G401 (cell line): ENCODE results near the gene ZFHX3. TPM values are rescaled to one million over a fixed set of nuclear protein-coding genes. Genes with fewer than 3 reads are reported as not detected.

Experiments
- DNase-seq: peaks from one replicate; pipeline ENCODE4 v3.0.0-alpha.2; 2015; ENCODE audit warnings: low spot score
- in situ Hi-C: cut with HindIII; loops from 2 replicates; pipeline ENCODE4 v1.10.0; 2016; ENCODE audit warnings: low sequenced_read_pairs, mixed read lengths
- total RNA-seq: library from RNA; depleted of rRNA; stranded (reverse); fragments of >200 nt; shearing (Covaris generic); gene quantifications from 2 replicates; pipeline ENCODE4 v1.2.3, GENCODE V29; 2014

The ZFHX3 gene
- total RNA-seq, 1 experiment from 2014 or later: 3.5 TPM

GRCh38 chr16:72898216-72898825 lies 149.6 kb downstream of the ZFHX3 start:
- in situ Hi-C loops: no loop called here
- no peak for DNase-seq

GRCh38 chr16:72897707-72898106 lies 150.2 kb downstream of the ZFHX3 start:
- in situ Hi-C loops: no loop called here
- no peak for DNase-seq

DNA sequence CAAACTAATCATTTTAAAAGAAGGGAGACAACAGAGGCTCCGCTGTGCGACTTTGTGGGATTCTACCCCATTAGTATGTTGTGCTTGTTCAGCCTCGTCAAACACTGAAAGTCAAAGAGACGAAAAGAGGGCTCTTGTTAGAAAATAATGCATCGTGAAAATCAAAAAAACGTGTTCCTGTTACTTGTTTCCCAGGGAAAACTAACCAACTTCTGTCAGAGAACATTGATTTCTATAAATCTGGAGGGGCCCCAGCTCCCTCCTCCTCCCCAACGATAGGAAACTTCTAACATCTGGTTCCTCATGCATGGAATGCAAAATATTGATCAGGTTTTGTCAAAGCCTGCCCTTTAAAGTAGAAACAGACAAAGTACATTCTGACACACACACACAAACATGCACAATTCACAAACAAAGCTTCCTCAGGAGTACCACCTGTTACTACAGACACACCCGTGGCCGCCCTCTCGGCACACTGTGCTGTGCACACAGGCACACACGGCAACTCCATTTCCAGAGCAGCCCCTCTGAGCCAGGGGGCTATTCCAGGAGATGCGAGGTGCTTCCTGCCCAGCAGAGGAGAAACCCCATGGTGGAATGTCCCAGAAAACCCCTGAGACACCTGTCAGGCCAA lies 151.3 kb downstream of the ZFHX3 start:
- DNase-seq: no peak
- in situ Hi-C loops: no loop called here

DNA sequence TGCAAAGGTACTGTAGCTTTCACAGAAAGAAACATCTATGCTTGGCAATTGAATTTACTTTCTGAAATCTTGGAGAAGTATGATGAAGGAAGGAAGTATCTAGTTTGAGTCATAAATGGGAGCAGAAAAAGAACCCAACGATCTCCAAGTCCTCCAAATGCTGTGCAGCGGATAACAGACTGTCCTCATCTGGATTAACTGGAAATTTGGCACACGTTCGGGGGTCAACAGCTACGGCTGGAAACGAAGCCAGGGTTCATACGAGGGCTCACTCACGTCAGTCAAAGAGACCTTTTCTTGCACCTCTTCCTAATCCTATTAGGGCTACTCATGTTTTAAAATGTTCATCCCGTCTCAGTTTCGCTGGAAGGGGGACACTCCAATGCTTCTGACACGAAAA lies 152.0 kb downstream of the ZFHX3 start:
- in situ Hi-C loops: no loop called here
- no peak for DNase-seq

DNA sequence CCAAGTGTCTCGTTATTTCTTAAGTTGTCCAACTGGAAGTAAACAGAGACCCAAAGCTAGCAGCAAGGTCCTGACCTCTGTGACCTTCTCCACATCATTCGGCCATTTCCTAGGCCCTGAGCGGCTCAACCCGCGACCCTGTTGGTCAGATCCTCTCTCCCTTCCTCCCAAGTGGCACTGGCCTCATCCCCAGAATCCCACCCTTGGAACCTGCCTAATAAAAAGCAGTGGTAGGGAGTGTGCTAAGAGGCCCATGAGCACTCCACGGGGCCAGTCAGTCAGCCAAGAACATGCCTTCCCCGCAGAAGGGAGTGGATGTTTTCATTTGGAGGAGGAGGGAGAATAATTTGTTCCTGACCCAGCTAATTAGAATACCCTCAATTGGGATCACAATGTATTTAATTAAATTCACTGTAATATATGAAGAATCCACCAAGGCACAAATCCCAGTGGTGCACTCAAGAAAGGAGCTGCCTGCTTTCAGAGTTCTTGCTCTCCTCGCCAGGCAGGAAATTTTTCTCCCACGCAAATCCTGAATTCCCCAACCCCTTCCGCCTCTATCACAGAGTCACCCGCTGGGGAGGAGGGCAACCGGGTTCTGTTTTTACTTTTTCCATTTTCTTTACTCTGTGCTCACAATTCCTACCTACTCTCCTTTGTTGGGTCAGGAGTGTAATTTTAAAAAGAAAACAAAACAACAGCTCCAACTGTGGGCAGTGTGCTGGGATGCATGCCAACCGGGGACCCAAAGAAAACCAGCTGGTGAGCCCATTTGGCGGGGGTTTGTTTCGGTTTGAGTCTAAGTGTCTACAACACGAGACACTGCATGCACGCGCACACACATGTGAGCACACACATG lies 153.4 kb downstream of the ZFHX3 start:
- in situ Hi-C loops: no loop called here
- DNase-seq: no peak

GRCh38 chr16:72891291-72892227 lies 156.4 kb downstream of the ZFHX3 start:
- no peak for DNase-seq
- in situ Hi-C loops: no loop called here

- no peak for DNase-seq
- in situ Hi-C loops: no loop called here
Observed at GRCh38 chr16:72890587-72890986, 157.3 kb downstream of the ZFHX3 start.

GRCh38 chr16:72889616-72890582 lies 158.0 kb downstream of the ZFHX3 start:
- in situ Hi-C loops: no loop called here
- no peak for DNase-seq

DNA sequence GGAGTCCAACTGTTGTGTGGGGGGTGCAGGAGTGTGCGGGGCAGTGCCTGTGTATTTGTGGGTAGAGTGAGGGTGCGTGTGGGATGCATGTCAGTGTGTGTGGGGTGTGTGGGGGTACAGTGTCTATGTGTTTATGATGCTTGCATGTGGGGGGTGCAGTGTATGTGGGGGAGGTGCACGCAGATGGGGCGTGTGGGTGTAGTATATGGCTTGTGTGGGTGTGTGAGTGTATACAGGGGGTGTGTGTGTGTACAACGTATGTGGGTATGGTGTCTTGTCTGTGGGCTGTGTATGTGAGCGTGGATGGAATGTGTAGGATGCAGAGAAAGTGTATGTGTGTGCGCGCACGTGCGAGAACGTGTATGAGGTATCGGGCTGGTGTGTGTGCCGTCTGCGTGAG lies 160.4 kb downstream of the ZFHX3 start:
- in situ Hi-C loops: no loop called here

GRCh38 chr16:72886346-72886974 lies 161.5 kb downstream of the ZFHX3 start:
- no peak for DNase-seq
- in situ Hi-C loops: no loop called here

More for the DNA sequence above, 160.4 kb downstream of the ZFHX3 start:
- no peak for DNase-seq

DNA sequence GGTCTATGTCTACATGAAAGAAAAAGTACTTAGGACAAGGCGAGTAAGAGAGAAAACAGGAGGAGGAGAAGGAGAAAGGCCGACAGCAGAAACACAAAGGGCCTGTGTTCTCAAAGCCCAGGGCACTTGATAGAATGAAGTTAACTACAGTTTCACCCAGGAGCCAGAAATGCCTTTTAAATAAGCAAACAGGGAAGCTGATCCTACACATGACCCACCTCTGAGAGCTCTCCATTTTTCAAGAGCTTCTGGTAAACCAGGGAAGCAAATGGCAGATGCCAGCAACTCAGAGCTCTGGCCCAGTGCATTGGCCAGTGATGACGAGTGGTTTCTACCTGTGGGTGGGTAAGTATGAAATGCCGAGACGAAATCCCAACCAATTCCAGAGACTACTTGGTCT lies 163.4 kb downstream of the ZFHX3 start:
- no peak for DNase-seq
- in situ Hi-C loops: no loop called here

GRCh38 chr16:72884037-72884436 lies 163.9 kb downstream of the ZFHX3 start:
- DNase-seq: no peak
- in situ Hi-C loops: no loop called here

DNA sequence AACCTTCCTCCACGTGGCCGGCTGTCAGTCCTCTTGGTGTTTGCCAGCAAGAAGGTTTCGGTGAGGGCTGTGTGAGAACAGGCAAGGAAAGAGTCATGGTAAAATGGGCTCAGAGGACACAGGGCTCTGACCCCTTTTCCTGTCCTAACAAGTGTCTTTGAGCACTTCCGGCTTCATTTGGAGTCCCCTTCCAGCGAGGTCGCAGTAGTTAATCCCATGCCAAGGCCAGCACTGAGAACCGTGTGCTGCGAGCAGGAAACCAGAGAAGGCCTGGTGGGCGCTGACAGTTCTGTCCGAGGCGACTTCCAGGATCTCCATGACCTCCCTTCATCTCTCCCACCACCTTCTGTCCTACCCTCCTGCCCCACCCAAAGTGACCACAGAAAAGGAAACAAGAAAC lies 168.1 kb downstream of the ZFHX3 start:
- DNase-seq: no peak
- in situ Hi-C loops: no loop called here

DNA sequence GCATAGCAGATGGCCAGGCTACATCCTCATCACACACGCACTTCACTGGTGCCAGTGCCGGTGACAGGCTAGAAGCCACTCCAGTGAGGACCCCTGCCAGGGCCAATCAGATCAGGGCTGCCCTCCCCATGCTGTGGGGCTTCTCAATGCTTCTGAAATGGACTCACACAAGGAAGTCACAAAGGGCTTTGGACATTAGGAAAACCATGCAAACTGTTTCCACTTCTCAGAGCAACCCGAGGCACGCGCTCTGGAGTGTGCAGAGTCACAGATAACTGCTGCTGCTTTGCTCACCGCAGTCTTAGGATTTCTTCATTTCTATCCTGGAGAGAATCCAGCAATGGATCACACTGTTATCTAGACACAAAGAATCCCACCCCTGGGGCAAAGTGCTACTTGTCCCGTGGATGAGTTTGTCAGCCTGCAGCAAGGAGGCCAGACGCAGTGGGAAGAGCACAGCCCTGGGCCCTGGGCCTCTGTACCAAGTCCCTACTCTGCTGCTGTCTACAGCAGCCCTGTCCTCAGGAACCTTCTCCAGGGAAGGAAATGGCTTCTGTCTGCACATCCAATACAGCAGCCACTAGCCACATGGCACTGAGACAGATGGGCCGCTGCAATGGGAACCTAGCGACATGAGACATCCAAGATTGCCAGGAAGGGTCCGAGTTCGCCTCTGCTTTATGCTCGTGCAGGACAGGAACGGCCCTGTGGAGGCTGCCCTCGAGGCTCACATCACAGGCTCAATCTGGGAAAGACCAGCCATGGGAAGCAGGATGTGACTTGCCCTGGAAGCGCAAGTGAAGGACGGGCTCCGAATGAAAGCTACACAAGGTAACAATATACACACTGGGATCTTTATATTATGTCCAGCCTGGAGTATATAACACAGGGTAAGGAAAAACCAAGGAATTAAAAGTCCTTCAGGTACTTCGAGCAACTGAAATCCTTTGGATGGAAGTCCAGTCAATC lies 169.3 kb downstream of the ZFHX3 start:
- DNase-seq: no peak
- in situ Hi-C loops: no loop called here

- in situ Hi-C loops: no loop called here
- DNase-seq: no peak
Observed at GRCh38 chr16:72877374-72878028, 170.4 kb downstream of the ZFHX3 start.

- DNase-seq: no peak
- in situ Hi-C loops: no loop called here
Observed at GRCh38 chr16:72876981-72877373, 171.0 kb downstream of the ZFHX3 start.
